Effector CD4-positive, alpha-beta T cell (primary cell): ENCODE results near the gene FSTL5.
"Not testable (repeated sequence)": the region's sequence is repeated elsewhere in the genome, so short reads cannot be mapped to it uniquely, and the experiment has no call there.

Experiments
- DNase-seq: peaks from one replicate; pipeline ENCODE4 v3.0.0-alpha.2; 2020

FSTL5 gene

GRCh38 chr4:161823450-161823849 is 340.4 kb downstream of the FSTL5 start:
- no peak for DNase-seq

GRCh38 chr4:161822174-161822573 is 341.6 kb downstream of the FSTL5 start:
- no peak for DNase-seq

GRCh38 chr4:161817914-161818313 is 345.9 kb downstream of the FSTL5 start:
- no peak for DNase-seq

GRCh38 chr4:161816958-161817357 is 346.8 kb downstream of the FSTL5 start:
- no peak for DNase-seq

- no peak for DNase-seq
Measured at GRCh38 chr4:161815841-161816240, 348.0 kb downstream of the FSTL5 start.

- DNase-seq = no peak
Measured at GRCh38 chr4:161813889-161814288, 349.9 kb downstream of the FSTL5 start.

GRCh38 chr4:161813389-161813788 is 350.4 kb downstream of the FSTL5 start:
- no peak for DNase-seq

GRCh38 chr4:161803171-161803570 is 360.6 kb downstream of the FSTL5 start:
- DNase-seq = no peak

GRCh38 chr4:161799710-161800109 is 364.1 kb downstream of the FSTL5 start:
- no peak for DNase-seq

GRCh38 chr4:161792991-161793390 is 370.8 kb downstream of the FSTL5 start:
- no peak for DNase-seq

GRCh38 chr4:161791796-161792556 is 371.8 kb downstream of the FSTL5 start:
- no peak for DNase-seq

- DNase-seq = no peak
Measured at GRCh38 chr4:161767116-161767515, 396.7 kb downstream of the FSTL5 start.

- DNase-seq = no peak
Measured at GRCh38 chr4:161762796-161763195, 401.0 kb downstream of the FSTL5 start.

- DNase-seq = no peak
Measured at GRCh38 chr4:161760008-161760407, 403.8 kb downstream of the FSTL5 start.

GRCh38 chr4:161758412-161758811 is 405.4 kb downstream of the FSTL5 start:
- DNase-seq = not testable (repeated sequence)

- DNase-seq = no peak
Measured at GRCh38 chr4:161728929-161729328, 434.9 kb downstream of the FSTL5 start.

GRCh38 chr4:161721947-161722346 is 441.9 kb downstream of the FSTL5 start:
- no peak for DNase-seq

GRCh38 chr4:161717084-161717483 is 446.7 kb downstream of the FSTL5 start:
- no peak for DNase-seq

GRCh38 chr4:161714931-161715330 is 448.9 kb downstream of the FSTL5 start:
- no peak for DNase-seq

- no peak for DNase-seq
Measured at GRCh38 chr4:161714022-161714751, 449.6 kb downstream of the FSTL5 start.

- DNase-seq = no peak
Measured at GRCh38 chr4:161704653-161705052, 459.1 kb downstream of the FSTL5 start.

GRCh38 chr4:161704040-161704439 is 459.8 kb downstream of the FSTL5 start:
- DNase-seq = no peak

GRCh38 chr4:161702287-161702686 is 461.5 kb downstream of the FSTL5 start:
- DNase-seq = no peak

GRCh38 chr4:161696944-161697343 is 466.9 kb downstream of the FSTL5 start:
- DNase-seq = no peak
